A549 (cell line): Measurements from ENCODE around the gene CD19. TPM values are rescaled to one million over a fixed set of nuclear protein-coding genes. Genes with fewer than 3 reads are reported as not detected.

Experiments
- ATAC-seq, 2 experiments: fragments of 200-7000 bp in 1 of 2; fragments of >200 bp in 1 of 2; cut with Nextera tagmentation in 1 of 2; cut with Tn5 transposase in 1 of 2; 3 replicates each; pipeline versions ENCODE4 v1.8.0 to v1.9.1; 2018 to 2020; ENCODE audit warnings: mild to moderate bottlenecking in 1 of 2, moderate library complexity in 1 of 2
- CTCF ChIA-PET: fragments of 300-600 bp; sonication (Branson Sonifier 250); formaldehyde crosslinking; extraction: SDS; loops from one replicate; lab custom pipeline; 2021; ENCODE audit warnings: antibody characterized with exemption, inconsistent platforms; lab: Yijun Ruan, JAX
- POLR2A ChIA-PET: fragments of 350-600 bp; formaldehyde crosslinking; extraction: SDS; loops from one replicate; lab custom pipeline; 2021; ENCODE audit warnings: antibody characterized with exemption, inconsistent platforms; lab: Yijun Ruan, JAX
- DNase-seq, 2 experiments: peaks; one replicate each; pipeline versions ENCODE4 v3.0.0 to v3.0.0-alpha.2; 2011 to 2016; ENCODE audit warnings: low read depth in 1 of 2, low spot score in 1 of 2
- FAIRE-seq: peaks from 2 replicates; lab custom pipeline; 2011; peaks lifted over from hg19 to GRCh38; lab: Jason Lieb, UNC
- H3K27ac ChIP-seq, 2 experiments: fragments of >200 bp; sonication (Bioruptor Twin); formaldehyde crosslinking; 3 replicates each; pipeline ENCODE4 v1.5.1; 2016 to 2017
- H3K4me1 ChIP-seq: fragments of >200 bp; sonication (Bioruptor Twin); formaldehyde crosslinking; 3 replicates; pipeline ENCODE4 v1.6.1; 2016
- H3K4me2 ChIP-seq: fragments of >200 bp; sonication (Bioruptor Twin); formaldehyde crosslinking; 3 replicates; pipeline ENCODE4 v1.6.1; 2016
- H3K4me3 ChIP-seq: fragments of >200 bp; sonication (Bioruptor Twin); formaldehyde crosslinking; 3 replicates; pipeline ENCODE4 v1.5.1; 2016
- H3K9me3 ChIP-seq: fragments of >200 bp; sonication (Bioruptor Twin); formaldehyde crosslinking; 3 replicates; pipeline ENCODE4 v1.6.1; 2016
- BHLHE40 ChIP-seq: IDR thresholded peaks from 2 replicates; pipeline ENCODE4 v1.6.1; 2012; ENCODE audit warnings: low read depth, low read length, inconsistent platforms
- CBX8 ChIP-seq: fragments of 200-600 bp; sonication (generic); IDR thresholded peaks from 2 replicates; pipeline ENCODE4 v1.6.1; 2016
- CHD2 ChIP-seq: fragments of 150-350 bp; IDR thresholded peaks from 2 replicates; pipeline ENCODE4 v1.6.1; 2014; ENCODE audit warnings: low read length; ENCODE audit not compliant: partially characterized antibody
- EHMT2 ChIP-seq: fragments of 200-600 bp; sonication (generic); IDR thresholded peaks from 2 replicates; pipeline ENCODE4 v1.6.1; 2016; ENCODE audit warnings: antibody characterized with exemption, low read depth, mild to moderate bottlenecking, moderate library complexity
- ESRRA ChIP-seq: fragments of 150-350 bp; IDR thresholded peaks from 2 replicates; pipeline ENCODE4 v1.6.1; 2014; ENCODE audit warnings: mild to moderate bottlenecking, low read length, borderline replicate concordance
- FOSB ChIP-seq: fragments of 250-450 bp; sonication (Bioruptor Pico); IDR thresholded peaks from 2 replicates; pipeline ENCODE4 v1.5.0; 2020; ENCODE audit warnings: mild to moderate bottlenecking, moderate library complexity
- FOXS1 ChIP-seq: fragments of 250-450 bp; sonication (Bioruptor Pico); IDR thresholded peaks from 2 replicates; pipeline ENCODE4 v1.5.0; 2020; ENCODE audit warnings: mild to moderate bottlenecking, moderate library complexity
- GATA3 ChIP-seq: IDR thresholded peaks from 2 replicates; pipeline ENCODE4 v1.6.1; 2012; ENCODE audit warnings: borderline replicate concordance
- HES2 ChIP-seq: fragments of >200 bp; sonication (Bioruptor Twin); formaldehyde crosslinking; IDR thresholded peaks from 2 replicates; pipeline ENCODE4 v1.6.1; 2016
- HOXB13 ChIP-seq: fragments of 250-450 bp; sonication (Bioruptor Pico); IDR thresholded peaks from 2 replicates; pipeline ENCODE4 v1.5.0; 2020; ENCODE audit warnings: low read depth, mild to moderate bottlenecking, moderate library complexity
- JUNB ChIP-seq: fragments of >200 bp; sonication (Bioruptor Twin); formaldehyde crosslinking; IDR thresholded peaks from 2 replicates; pipeline ENCODE4 v1.6.1; 2016
- KDM1A ChIP-seq: fragments of 200-600 bp; sonication (generic); IDR thresholded peaks from 2 replicates; pipeline ENCODE4 v1.6.1; 2016; ENCODE audit warnings: low read depth, mild to moderate bottlenecking
- KDM5A ChIP-seq: fragments of 200-600 bp; sonication (generic); IDR thresholded peaks from 2 replicates; pipeline ENCODE4 v1.6.1; 2016; ENCODE audit warnings: antibody characterized with exemption, mild to moderate bottlenecking
- MAFK ChIP-seq: fragments of 450-650 bp; IDR thresholded peaks from 2 replicates; pipeline ENCODE4 v1.6.1; 2014; ENCODE audit not compliant: partially characterized antibody
- MAZ ChIP-seq: fragments of 150-350 bp; IDR thresholded peaks from 2 replicates; pipeline ENCODE4 v1.6.1; 2014; ENCODE audit warnings: antibody characterized with exemption, low read depth, low read length, borderline replicate concordance
- NFE2L2 ChIP-seq: fragments of 150-350 bp; conservative IDR thresholded peaks from 2 replicates; pipeline ENCODE4 v1.6.1; 2014; ENCODE audit warnings: low read length
- NR3C1 ChIP-seq: fragments of >200 bp; sonication (Bioruptor Twin); formaldehyde crosslinking; IDR thresholded peaks from 3 replicates; pipeline ENCODE4 v1.6.1; 2017
- PHF8 ChIP-seq: fragments of 200-600 bp; sonication (generic); IDR thresholded peaks from 2 replicates; pipeline ENCODE4 v1.6.1; 2016; ENCODE audit warnings: low read depth, mild to moderate bottlenecking, antibody characterized with exemption, moderate library complexity, borderline replicate concordance
- RAD21 ChIP-seq, 2 experiments: fragments of >200 bp in 1 of 2; sonication (Bioruptor Twin) in 1 of 2; formaldehyde crosslinking in 1 of 2; IDR thresholded peaks in 1 of 2; conservative IDR thresholded peaks in 1 of 2; 2 replicates in 1 of 2; 3 replicates in 1 of 2; pipeline ENCODE4 v1.6.1; 2012 to 2018; ENCODE audit warnings: inconsistent platforms in 1 of 2
- REST ChIP-seq: fragments of 200-600 bp; sonication (generic); IDR thresholded peaks from 2 replicates; pipeline ENCODE4 v1.6.1; 2016; ENCODE audit warnings: antibody characterized with exemption, mild to moderate bottlenecking, moderate library complexity
- RNF2 ChIP-seq: fragments of 200-600 bp; sonication (generic); IDR thresholded peaks from 2 replicates; pipeline ENCODE4 v1.6.1; 2016; ENCODE audit warnings: low read depth, mild to moderate bottlenecking, antibody characterized with exemption, moderate library complexity, borderline replicate concordance
- SMC3 ChIP-seq: fragments of >200 bp; sonication (Bioruptor Twin); formaldehyde crosslinking; IDR thresholded peaks from 3 replicates; pipeline ENCODE4 v1.6.1; 2018; ENCODE audit warnings: inconsistent platforms
- TFCP2L1 ChIP-seq: fragments of 250-450 bp; sonication (Bioruptor Pico); IDR thresholded peaks from 2 replicates; pipeline ENCODE4 v1.5.0; 2021; ENCODE audit warnings: mild to moderate bottlenecking
- USF2 ChIP-seq: fragments of 450-650 bp; IDR thresholded peaks from 2 replicates; pipeline ENCODE4 v1.6.1; 2014; ENCODE audit warnings: antibody characterized with exemption
- ZC3H11A ChIP-seq: fragments of 450-650 bp; IDR thresholded peaks from 2 replicates; pipeline ENCODE4 v1.6.1; 2014; ENCODE audit warnings: antibody characterized with exemption, mild to moderate bottlenecking
- WGBS: methylation state at CpG from one replicate; pipeline ENCODE4 v1.1.6; 2017; ENCODE audit errors: missing lambda C conversion rate; 5-methylcytosine and 5-hydroxymethylcytosine counted together
- polyA plus RNA-seq, 4 experiments: library from polyadenylated mRNA; depleted of rRNA in 3 of 4; stranded (reverse); fragments of >200 nt; fragmentation: RNase III in 1 of 4; extraction: RNeasy Plus Mini Kit Qiagen cat#74134 plus additional on column Dnase treatment in 1 of 4; gene quantifications; 2 replicates in 3 of 4; 3 replicates in 1 of 4; pipeline ENCODE4 v1.2.3, GENCODE V29; 2011 to 2017

Gene CD19
- polyA plus RNA-seq, 2 of the 4 experiments (the other 2 are of a cell fraction): not detected

DNA sequence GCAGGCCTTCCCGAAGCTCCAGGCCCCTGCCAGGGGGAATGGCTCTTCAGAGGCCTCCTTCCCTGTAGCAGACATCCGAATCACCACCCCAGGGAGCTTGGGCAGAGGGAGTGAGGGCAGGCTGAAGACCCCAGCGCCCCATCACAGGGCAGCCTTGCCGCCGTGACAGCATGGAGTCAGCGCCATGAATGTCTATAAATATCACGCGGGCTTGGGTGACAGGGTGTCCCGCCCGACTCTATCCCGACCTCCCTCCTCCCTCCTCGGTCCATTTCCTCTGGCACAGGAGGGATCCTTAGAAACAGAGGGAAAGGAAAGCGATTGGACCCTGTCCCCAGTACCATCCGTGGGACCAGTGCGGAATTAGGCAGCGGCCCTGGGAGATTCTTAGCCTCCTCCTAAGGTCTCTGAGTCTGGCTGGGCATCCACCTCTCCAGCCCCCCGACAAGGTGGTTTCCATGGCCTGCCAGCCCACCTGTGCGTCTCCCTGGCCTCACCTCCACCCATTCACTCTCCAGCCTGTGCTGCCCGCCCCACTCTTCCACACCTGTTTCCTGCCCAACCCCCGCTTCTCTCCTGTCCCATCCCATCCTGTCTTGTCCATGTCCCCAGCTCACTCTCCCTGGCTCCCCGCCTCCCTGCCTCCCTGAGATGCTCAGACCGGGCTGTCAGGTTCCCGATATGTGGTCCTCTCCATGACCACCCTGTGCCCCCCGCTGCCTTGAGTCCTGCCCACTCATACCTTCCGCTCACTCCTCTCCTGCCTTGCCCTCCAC, 48.4 kb upstream of the CD19 start:
- POLR2A ChIA-PET: no interaction called here
- ATAC-seq: no peak
- CTCF ChIA-PET: interaction anchor here (0.6 to 2.9 kb wide), 4 partner anchors 8 to 62 kb away, joined by 3 to 11 read pairs (median 6); no protein-coding TSS in a partner anchor
- no peak for FAIRE-seq
- H3K4me3 ChIP-seq: no peak overlapping the region
- no peaks in the 10 kb centered on the region for H3K9me3 ChIP-seq
- TF ChIP-seq ESRRA: no peak
- TF ChIP-seq ZC3H11A: no peak
- TF ChIP-seq NR3C1: no peak
- TF ChIP-seq REST: no peak
- TF ChIP-seq MAFK: no peak
- TF ChIP-seq FOXS1 (CRISPR knock-in tag): no peak
- no peak for TF ChIP-seq MAZ
- no peak for TF ChIP-seq SMC3
- TF ChIP-seq NFE2L2: no peak
- no peak for TF ChIP-seq TFCP2L1
- TF ChIP-seq EHMT2: no peak
- no peak for TF ChIP-seq FOSB (CRISPR knock-in tag)
- no peak for TF ChIP-seq CBX8
- no peak for TF ChIP-seq HOXB13 (CRISPR knock-in tag)
- no peak for TF ChIP-seq PHF8
- TF ChIP-seq RAD21 (conservative IDR thresholded peaks at IDR 0.05 in 1 of 2, IDR thresholded peaks at IDR 0.05 in 1 of 2): no peak
- no peak for TF ChIP-seq JUNB
- no peak for TF ChIP-seq BHLHE40
- peaks cover 13% of the 10 kb centered on the region; the same call in 1 of the 3 replicates for H3K4me1 ChIP-seq
- DNase-seq: no peak
- H3K27ac ChIP-seq: no peak overlapping the region
- WGBS: 88% methylated on average over 25 of the region's 25 CpGs
- no peak overlapping the region for H3K4me2 ChIP-seq

- ChIA-PET POLR2A (no interaction called here), CTCF (interaction anchor here (2.3 to 2.9 kb wide), 2 partner anchors 9 to 61 kb away, joined by 8 to 11 read pairs; no protein-coding TSS in a partner anchor)
Observed at GRCh38 chr16:28884045-28884444, 47.7 kb upstream of the CD19 start.

More at GRCh38 chr16:28884045-28884444, 47.7 kb upstream of the CD19 start:
- Histone ChIP-seq H3K4me3 (no peak overlapping the region), H3K9me3 (no peaks in the 10 kb centered on the region), H3K27ac (no peak overlapping the region), H3K4me1 (peaks cover 7% of the 10 kb centered on the region; the same call in 1 of the 3 replicates), H3K4me2 (no peak overlapping the region)
- TF ChIP-seq KDM1A: no peak
- TF ChIP-seq RAD21 (conservative IDR thresholded peaks at IDR 0.05 in 1 of 2, IDR thresholded peaks at IDR 0.05 in 1 of 2): no peak
- no peak for TF ChIP-seq HES2
- TF ChIP-seq PHF8: no peak
- no peak for TF ChIP-seq NFE2L2
- no peak for TF ChIP-seq CHD2
- TF ChIP-seq SMC3: no peak
- no peak for TF ChIP-seq MAFK
- TF ChIP-seq USF2: no peak
- TF ChIP-seq KDM5A: no peak
- TF ChIP-seq GATA3: no peak
- TF ChIP-seq RNF2: no peak
- 76% methylated on average over 6 of the region's 6 CpGs for WGBS
- DNase-seq (no peak), ATAC-seq (no peak), FAIRE-seq (no peak)
